Measurements from ENCODE around the gene CYP26B1. TPM values are rescaled to one million over a fixed set of nuclear protein-coding genes. Genes with fewer than 3 reads are reported as not detected.

CYP26B1 gene
- total and polyA plus RNA-seq, 2 donors (not counting 3 experiments of a cell fraction or from before 2014, with no cell fraction given): 0.30 to 1.1 TPM

DNA sequence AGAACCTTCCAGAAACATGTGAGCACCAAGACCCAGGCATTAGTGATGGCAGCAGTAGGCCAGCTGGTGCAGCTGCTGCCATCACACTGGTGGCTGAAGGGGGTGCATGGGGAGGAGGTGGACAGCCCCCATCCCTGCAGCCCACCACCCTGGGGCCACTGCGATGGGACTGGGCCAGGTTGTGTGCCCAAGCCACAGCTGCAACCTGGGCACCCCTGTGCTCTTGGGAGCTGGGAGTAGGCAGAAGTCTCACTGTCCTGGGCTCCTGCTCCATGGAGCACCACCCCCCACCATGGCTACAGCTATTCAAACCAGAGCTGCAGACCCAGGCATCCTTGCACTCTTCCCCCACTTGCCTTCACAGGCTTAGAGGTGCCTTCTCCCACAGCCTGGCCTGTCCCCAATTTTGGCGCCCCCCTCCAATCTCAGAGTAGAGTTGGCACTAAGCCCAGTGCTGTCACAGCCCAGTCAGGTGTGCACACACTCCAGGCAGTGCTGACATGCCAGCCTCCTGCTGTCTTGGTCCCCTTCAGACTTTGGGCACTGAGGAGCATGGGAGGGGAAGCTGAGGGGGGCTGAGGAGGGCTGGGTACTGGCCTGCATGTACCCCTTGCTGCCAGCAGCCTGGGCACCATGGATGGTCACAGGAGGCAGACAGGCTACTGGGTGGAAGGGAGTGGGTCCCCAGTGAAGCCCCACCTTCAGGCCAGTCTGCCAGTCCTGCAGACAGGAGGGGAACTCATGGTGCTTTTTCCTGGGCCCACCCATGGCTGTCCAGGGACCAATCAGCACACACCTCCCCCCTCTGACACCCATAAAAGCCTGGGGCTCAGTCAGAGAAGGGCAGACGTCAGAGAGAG lies 67.1 kb downstream of the CYP26B1 start:
- FAIRE-seq: no peak

More for the DNA sequence above, 67.1 kb downstream of the CYP26B1 start:
- Histone ChIP-seq H3K27me3 (ENCODE audit: control insufficient read depth in 2 of 2, insufficient read depth in 2 of 2, low read length in 2 of 2) (no peaks in the 10 kb centered on the region), H3K27ac (ENCODE audit: insufficient read depth, low read depth, low read length) (no peak overlapping the region), H2AFZ (ENCODE audit: low read depth, low read length) (no peak overlapping the region), H3K4me3 (replicated peaks in 1 of 3; ENCODE audit: insufficient read depth in 1 of 3, low read depth in 1 of 3, low read length in 3 of 3) (no peak overlapping the region), H3K79me2 (ENCODE audit: control insufficient read depth, insufficient read depth, low read length) (no peaks in the 10 kb centered on the region), H3K9me1 (replicated peaks; ENCODE audit: control insufficient read depth, extremely low read depth, insufficient read depth, low read length) (no peaks in the 10 kb centered on the region), H3K4me1 (ENCODE audit: control insufficient read depth, extremely low read depth, insufficient read depth, low read length) (no peaks in the 10 kb centered on the region), H3K4me2 (ENCODE audit: insufficient read depth, low read length) (no peak overlapping the region), H3K36me3 (ENCODE audit: control insufficient read depth in 2 of 2, extremely low read depth in 1 of 2, insufficient read depth in 2 of 2, low read length in 2 of 2) (no peaks in the 10 kb centered on the region), H3K9ac (replicated peaks; ENCODE audit: extremely low read depth, insufficient read depth, low read length) (no peak overlapping the region), H3K9me3 (replicated peaks; ENCODE audit: control insufficient read depth, insufficient read depth, low read length) (no peaks in the 10 kb centered on the region), H4K20me1 (replicated peaks; ENCODE audit: control insufficient read depth, extremely low read depth, insufficient read depth, low read length) (no peaks in the 10 kb centered on the region)
- TF ChIP-seq MYC (IDR thresholded peaks at IDR 0.05; ENCODE audit: low read depth, low read length): no peak
- TF ChIP-seq, protein P1, sequence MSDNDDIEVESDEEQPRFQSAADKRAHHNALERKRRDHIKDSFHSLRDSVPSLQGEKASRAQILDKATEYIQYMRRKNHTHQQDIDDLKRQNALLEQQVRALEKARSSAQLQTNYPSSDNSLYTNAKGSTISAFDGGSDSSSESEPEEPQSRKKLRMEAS (IDR thresholded peaks at IDR 0.05; ENCODE audit: insufficient read depth, insufficient read length): no peak
- no peak for TF ChIP-seq CTCF (IDR thresholded peaks at IDR 0.05; ENCODE audit: extremely low read depth in 1 of 2, insufficient read depth in 1 of 2, low read depth in 1 of 2, low read length in 2 of 2)
- CTCF ChIA-PET: no interaction called here
- POLR2A ChIA-PET: no interaction called here
- intact Hi-C loops (cut with micrococcal nuclease) (no loop called here), dilution Hi-C loops (cut with MboI; ENCODE audit: extremely low pct_ligation_motif_present, low sequenced_read_pairs) (no loop called here)
- BruUV-seq (replicated peaks): no TSS peak
- no peak for DNase-seq (ENCODE audit: low read depth, low spot score)
